Mucosa of rectum (tissue), 2 donors: ENCODE results near the gene MCRS1.

Experiments used
- H3K27ac ChIP-seq, 2 donors: one replicate each; pipeline ENCODE4 v1.7.0; 2013; ENCODE audit warnings: inconsistent platforms in 2 of 2, low read depth in 2 of 2, low read length in 2 of 2
- H3K27me3 ChIP-seq, 2 donors: one replicate each; pipeline ENCODE4 v1.7.0; 2013; ENCODE audit warnings: low read length in 2 of 2; ENCODE audit not compliant: control insufficient read depth in 2 of 2, insufficient read depth in 2 of 2
- H3K36me3 ChIP-seq, 2 donors: one replicate each; pipeline ENCODE4 v1.7.0; 2013; ENCODE audit warnings: low read length in 2 of 2; ENCODE audit not compliant: control insufficient read depth in 2 of 2, insufficient read depth in 2 of 2
- H3K4me1 ChIP-seq, 2 donors: one replicate each; pipeline ENCODE4 v1.7.0; 2013; ENCODE audit warnings: low read length in 2 of 2, mild to moderate bottlenecking in 1 of 2; ENCODE audit not compliant: control insufficient read depth in 2 of 2, insufficient read depth in 2 of 2
- H3K4me3 ChIP-seq, 2 donors: one replicate each; pipeline ENCODE4 v1.7.0; 2013; ENCODE audit warnings: low read length in 2 of 2
- H3K9ac ChIP-seq, 2 donors: one replicate each; pipeline ENCODE4 v1.7.0; 2013; ENCODE audit warnings: low read length in 2 of 2, low read depth in 1 of 2, mild to moderate bottlenecking in 1 of 2
- H3K9me3 ChIP-seq, 2 donors: one replicate each; pipeline ENCODE4 v1.7.0; 2013; ENCODE audit warnings: low read length in 2 of 2; ENCODE audit not compliant: control insufficient read depth in 2 of 2
- donor health status: healthy.
- donor health status: Normal muscosa, but diverticular disease.

MCRS1 gene

DNA sequence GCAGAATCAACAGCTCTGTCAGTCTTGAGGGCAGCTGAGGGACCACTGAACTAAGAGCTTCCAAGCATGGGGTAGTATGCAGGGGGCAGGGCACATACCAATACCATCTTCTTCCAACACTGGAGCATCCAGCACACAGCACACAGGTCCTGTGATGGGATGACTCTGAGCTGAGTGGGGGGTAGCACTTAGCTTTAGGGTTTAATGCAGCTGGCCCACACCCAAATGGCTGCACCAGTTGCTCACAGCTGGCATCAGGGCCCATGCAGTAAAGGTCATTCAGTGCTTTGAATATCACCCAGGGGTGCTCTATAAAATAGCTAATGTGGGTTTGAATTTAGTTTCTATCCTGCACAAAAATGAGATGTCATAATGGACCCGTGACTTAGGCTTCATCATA, 35.8 kb upstream of the MCRS1 start:
- Histone ChIP-seq H3K36me3 (no peaks in the 10 kb centered on the region), H3K27ac (no peak overlapping the region), H3K9me3 (no peaks in the 10 kb centered on the region)

DNA sequence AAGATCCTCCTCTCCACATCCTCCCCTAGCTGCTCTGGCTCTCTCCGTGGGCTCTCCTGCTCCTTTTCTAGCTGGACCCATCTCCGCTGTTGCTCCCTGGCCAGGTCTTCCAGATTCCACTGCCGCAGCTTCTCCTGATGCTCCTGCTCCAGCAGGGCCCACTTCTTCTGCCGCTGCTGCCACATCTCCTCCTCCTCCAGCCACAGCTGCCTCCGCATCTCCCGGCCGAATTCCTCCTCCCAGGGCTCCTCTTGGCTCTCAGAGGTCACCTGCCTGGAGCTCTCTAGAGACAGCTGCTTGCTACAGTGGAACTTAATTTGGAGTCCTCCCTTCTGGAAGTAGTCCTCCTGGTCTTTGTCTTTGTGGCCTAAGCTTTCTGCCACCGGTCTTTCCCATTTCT, 32.0 kb upstream of the MCRS1 start:
- Histone ChIP-seq H3K27ac (no peak overlapping the region), H3K36me3 (no peaks in the 10 kb centered on the region), H3K9me3 (no peaks in the 10 kb centered on the region), H3K4me3 (no peak overlapping the region), H3K9ac (no peak overlapping the region), H3K27me3 (no peaks in the 10 kb centered on the region), H3K4me1 (no peaks in the 10 kb centered on the region)

More for the DNA sequence above, 35.8 kb upstream of the MCRS1 start:
- H3K4me1 ChIP-seq = no peaks in the 10 kb centered on the region
- no peak overlapping the region for H3K4me3 ChIP-seq
- no peaks in the 10 kb centered on the region for H3K27me3 ChIP-seq
- no peak overlapping the region for H3K9ac ChIP-seq

DNA sequence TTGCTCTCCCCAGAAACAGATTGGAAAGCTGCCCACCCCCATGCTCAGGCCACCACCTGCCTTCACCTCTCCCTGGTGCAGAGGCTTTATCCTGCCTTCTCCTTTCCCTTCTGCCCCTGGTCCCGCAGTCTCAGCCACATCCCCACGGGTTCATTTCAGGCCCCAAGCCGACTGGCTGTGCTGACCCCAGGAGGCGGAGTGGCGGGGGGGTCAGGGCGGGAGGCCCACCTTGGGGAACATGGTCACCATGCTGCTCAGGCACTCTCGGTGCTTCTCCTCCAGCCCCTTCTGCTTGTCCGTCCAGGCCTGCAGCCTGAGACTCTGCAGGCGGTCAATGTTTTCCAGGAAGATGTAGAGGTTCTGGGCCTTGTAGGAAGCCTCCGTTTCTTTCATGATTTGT, 30.6 kb upstream of the MCRS1 start:
- H3K9me3 ChIP-seq = no peaks in the 10 kb centered on the region
- H3K9ac ChIP-seq = no peak overlapping the region
- H3K4me1 ChIP-seq = no peaks in the 10 kb centered on the region
- no peaks in the 10 kb centered on the region for H3K27me3 ChIP-seq
- no peak overlapping the region for H3K27ac ChIP-seq
- no peak overlapping the region for H3K4me3 ChIP-seq
- no peaks in the 10 kb centered on the region for H3K36me3 ChIP-seq

DNA sequence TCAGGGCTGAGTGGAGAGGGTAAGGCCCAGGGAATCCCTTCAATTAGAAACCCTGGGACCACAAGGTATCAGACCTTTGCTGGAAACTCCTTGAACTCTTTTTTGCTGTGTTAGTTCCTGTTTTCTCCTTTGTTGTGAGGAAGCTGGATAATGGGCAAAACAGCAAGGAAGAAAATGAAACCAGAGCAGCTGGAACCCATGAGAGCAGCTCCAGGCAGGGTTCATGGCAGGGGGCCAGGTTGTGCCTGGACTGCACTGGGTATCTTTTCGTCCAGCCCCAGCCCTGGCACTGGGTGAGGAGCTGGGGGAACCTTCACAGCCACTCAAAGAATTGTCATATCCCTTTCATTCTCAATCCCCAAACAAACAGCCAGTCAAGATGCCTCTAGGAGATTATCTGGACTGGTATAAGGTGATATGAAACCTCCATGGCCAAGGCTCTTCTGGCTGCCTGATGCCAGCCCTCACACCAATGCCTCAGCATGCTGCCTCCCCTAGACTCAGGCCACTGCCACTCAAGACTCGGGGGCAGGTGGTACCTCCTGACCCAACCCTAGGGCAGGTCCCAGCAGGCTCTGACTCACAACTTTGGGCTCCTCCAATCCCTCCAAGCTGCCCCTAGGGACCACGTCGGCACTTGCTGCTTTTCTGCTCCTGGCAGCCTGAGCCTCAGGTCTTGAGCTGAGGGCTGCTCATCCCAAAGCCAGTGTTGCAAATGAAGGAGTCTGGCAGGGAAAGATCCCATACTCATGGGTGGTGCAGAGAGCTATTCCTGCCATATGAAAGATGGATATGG, 21.0 kb upstream of the MCRS1 start:
- no peaks in the 10 kb centered on the region for H3K36me3 ChIP-seq
- H3K27ac ChIP-seq = no peak overlapping the region
- H3K9me3 ChIP-seq = no peaks in the 10 kb centered on the region
- H3K4me1 ChIP-seq = no peaks in the 10 kb centered on the region
- no peaks in the 10 kb centered on the region for H3K27me3 ChIP-seq
- H3K9ac ChIP-seq = no peak overlapping the region
- H3K4me3 ChIP-seq = no peak overlapping the region

DNA sequence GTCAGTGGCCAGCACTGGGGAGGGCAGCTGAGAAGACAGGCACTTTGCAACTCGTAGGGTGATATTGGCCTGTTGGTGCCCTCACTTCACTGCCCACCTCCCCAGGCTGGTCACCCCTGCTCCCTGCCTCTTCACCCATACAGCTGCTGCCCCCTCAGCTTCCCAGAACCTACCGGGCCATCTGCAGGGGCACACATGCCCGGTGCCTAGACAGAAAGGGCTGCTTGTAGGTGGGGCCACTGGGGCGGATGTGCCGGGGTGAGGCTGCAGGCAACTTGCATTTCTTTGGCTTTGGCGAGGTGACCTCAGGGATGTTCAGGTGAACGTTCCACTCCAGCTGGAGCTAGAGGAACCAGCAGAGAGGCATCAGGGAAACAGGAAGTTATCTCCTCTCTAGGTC, 20.3 kb upstream of the MCRS1 start:
- Histone ChIP-seq H3K27me3 (no peaks in the 10 kb centered on the region), H3K4me1 (no peaks in the 10 kb centered on the region), H3K36me3 (no peaks in the 10 kb centered on the region), H3K4me3 (no peak overlapping the region), H3K27ac (no peak overlapping the region), H3K9ac (no peak overlapping the region), H3K9me3 (no peaks in the 10 kb centered on the region)

DNA sequence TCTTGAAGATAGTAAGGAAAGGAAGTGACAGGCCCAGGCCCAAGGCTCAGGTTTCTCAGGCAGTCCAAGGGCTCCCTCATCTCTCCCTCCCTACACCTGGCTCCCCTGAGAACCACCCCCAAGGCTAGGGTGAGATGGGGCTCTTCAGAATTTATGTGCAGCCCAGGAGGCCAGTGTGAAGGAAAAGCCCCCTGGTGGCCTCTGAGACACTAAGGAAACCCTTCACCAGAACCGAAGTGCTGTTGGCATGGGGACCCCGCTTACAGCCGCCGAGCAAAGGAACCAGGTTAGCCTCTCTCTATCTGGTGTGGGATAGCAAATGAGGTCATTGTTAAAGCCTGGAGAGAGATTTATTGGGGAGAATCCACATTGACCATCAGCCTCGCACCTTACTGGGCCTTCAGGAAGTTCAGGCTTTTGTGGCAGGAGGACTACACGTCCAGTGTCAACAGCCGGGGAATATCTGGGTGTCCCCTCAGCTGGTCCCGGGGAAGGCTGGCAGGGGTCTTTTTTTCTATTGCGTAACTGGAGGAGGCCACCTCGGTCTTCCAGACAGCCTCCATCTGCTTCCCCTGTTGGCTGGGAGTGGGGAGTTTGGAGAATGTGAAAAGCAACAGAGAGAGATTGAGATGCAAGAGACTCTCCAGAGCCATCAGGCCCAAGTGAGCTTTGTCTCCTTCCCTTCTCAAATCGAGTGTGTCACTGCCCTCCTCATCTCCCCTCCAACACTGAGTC, 19.4 kb upstream of the MCRS1 start:
- Histone ChIP-seq H3K27me3 (no peaks in the 10 kb centered on the region), H3K4me1 (no peaks in the 10 kb centered on the region), H3K4me3 (no peak overlapping the region), H3K9ac (no peak overlapping the region), H3K27ac (no peak overlapping the region), H3K9me3 (no peaks in the 10 kb centered on the region), H3K36me3 (no peaks in the 10 kb centered on the region)

DNA sequence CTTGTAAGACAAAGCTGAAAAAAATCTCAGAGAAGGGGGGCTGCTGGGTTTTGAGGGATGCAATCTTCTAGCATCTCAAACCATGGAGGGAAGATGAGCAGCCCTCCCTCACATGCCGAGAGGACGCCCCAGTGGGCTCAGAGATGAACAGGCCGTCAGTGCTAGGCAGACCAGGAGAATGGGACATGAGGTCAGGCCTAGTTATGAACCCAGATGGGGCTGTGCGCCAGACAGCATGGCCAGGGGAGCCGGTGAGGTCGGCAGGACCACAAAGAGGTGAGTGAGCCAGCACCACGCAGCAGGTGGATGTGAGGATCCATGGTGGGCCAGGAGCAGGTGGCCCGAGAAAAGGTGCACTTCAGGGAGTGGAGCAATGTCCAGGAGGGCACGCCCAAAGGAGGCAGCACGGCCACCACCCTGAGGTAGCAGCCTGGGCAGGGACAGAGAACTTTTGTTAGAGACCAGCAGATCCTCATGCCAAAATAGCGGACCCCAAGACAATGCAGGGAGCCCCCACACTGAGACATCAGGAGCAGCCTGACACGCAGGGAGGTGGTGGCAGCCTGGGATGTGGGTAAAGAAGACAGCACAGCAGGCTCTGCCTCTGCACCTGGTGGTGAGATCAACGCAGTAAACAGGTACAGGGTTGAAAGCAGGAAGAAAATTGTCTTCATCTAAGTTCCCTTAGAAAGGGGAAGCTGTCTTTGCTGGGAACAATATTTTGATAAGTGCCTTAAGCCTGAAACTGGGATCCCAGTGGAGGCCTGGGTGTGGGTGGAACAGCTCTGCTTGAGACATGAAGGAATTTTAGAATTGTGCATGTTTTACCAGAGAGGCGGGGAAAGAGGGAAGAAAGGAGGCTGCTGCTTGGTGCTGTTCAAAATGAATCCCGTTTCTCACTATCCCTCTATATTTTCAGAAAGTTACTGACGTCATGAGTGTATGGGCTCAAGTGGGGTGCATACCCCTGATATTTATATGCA, 17.8 kb upstream of the MCRS1 start:
- Histone ChIP-seq H3K27ac (no peak overlapping the region), H3K4me1 (no peaks in the 10 kb centered on the region)

DNA sequence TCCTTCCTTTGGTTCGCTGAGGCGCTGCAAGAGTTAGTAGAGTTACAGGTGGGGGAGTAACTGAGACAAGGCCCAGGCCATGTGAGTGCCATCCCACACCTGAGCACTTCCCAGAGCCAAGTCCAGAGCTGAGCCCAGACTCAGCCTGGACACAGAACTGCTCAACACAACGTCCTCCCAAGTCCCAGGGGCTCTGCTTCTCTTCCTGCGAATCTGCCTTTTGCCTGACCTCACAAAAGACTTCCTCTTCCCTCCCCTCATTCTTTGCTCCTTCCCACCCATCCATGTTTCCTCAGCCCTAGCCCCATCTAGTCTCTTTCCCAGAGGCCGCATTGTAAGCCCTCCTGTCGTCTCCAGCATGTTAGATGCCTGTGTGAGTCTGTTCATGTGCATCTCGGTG, 16.6 kb upstream of the MCRS1 start:
- Histone ChIP-seq H3K27me3 (no peaks in the 10 kb centered on the region), H3K36me3 (no peaks in the 10 kb centered on the region), H3K9me3 (no peaks in the 10 kb centered on the region), H3K9ac (no peak overlapping the region), H3K27ac (no peak overlapping the region), H3K4me3 (no peak overlapping the region), H3K4me1 (peaks cover 0 to 2% of the 10 kb centered on the region in 2 donors)

More for the DNA sequence above, 17.8 kb upstream of the MCRS1 start:
- no peak overlapping the region for H3K9ac ChIP-seq
- H3K36me3 ChIP-seq = no peaks in the 10 kb centered on the region
- H3K27me3 ChIP-seq = no peaks in the 10 kb centered on the region
- no peaks in the 10 kb centered on the region for H3K9me3 ChIP-seq
- H3K4me3 ChIP-seq = no peak overlapping the region

DNA sequence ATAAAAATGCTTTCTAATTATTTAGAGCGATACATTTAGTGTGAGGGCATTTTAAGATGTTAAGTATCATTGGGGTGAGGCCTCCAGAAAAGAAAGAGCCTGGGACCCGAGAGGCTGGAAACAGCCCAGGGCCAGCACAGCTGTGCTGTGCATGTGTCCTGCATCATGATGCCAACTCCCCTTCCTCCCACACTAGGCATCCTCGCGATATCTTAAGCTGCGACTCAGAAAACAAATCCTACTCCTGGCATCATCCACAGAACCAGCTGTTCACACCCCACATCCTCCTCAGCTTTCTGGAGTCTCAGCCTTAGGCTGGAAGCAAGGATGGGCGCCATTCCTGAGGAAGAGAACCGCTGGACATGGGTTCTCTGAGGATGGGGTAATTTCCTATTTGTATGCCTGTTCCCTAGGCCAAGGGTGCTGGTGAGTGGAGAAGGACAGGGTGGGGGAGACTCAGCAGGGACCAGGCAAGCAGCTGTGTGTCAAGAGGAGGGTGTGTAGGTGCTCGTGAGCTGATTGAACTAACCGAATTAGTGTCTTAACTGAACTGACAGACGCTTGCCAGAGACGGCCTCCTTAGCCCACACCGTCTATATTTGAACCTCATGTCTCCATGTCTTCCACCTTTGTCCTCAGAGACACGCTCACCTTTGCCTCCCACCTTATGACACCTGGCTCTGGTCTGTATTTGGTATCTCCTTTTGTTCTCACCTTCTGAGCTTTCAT, 15.6 kb upstream of the MCRS1 start:
- no peak overlapping the region for H3K27ac ChIP-seq

More for the DNA sequence above, 15.6 kb upstream of the MCRS1 start:
- Histone ChIP-seq H3K4me3 (no peak overlapping the region), H3K9ac (no peak overlapping the region), H3K9me3 (no peaks in the 10 kb centered on the region), H3K4me1 (peaks cover 0 to 2% of the 10 kb centered on the region in 2 donors), H3K27me3 (no peaks in the 10 kb centered on the region), H3K36me3 (no peaks in the 10 kb centered on the region)
